ENCODE data around the gene P2RX6.

GRCh38 chr22:20976291-20976877, 38.6 kb upstream of the P2RX6 start:
- TF ChIP-seq, protein P1, sequence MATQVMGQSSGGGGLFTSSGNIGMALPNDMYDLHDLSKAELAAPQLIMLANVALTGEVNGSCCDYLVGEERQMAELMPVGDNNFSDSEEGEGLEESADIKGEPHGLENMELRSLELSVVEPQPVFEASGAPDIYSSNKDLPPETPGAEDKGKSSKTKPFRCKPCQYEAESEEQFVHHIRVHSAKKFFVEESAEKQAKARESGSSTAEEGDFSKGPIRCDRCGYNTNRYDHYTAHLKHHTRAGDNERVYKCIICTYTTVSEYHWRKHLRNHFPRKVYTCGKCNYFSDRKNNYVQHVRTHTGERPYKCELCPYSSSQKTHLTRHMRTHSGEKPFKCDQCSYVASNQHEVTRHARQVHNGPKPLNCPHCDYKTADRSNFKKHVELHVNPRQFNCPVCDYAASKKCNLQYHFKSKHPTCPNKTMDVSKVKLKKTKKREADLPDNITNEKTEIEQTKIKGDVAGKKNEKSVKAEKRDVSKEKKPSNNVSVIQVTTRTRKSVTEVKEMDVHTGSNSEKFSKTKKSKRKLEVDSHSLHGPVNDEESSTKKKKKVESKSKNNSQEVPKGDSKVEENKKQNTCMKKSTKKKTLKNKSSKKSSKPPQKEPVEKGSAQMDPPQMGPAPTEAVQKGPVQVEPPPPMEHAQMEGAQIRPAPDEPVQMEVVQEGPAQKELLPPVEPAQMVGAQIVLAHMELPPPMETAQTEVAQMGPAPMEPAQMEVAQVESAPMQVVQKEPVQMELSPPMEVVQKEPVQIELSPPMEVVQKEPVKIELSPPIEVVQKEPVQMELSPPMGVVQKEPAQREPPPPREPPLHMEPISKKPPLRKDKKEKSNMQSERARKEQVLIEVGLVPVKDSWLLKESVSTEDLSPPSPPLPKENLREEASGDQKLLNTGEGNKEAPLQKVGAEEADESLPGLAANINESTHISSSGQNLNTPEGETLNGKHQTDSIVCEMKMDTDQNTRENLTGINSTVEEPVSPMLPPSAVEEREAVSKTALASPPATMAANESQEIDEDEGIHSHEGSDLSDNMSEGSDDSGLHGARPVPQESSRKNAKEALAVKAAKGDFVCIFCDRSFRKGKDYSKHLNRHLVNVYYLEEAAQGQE (IDR thresholded peaks at IDR 0.05), result no peak
- no peak for TF ChIP-seq CTCF (IDR thresholded peaks at IDR 0.05; ENCODE audit: low read depth, low read length, missing input control)
- no peak for TF ChIP-seq TAF1 (conservative IDR thresholded peaks at IDR 0.05)
- no peak for TF ChIP-seq RXRA (IDR thresholded peaks at IDR 0.05)
- no peak for TF ChIP-seq RAD21 (IDR thresholded peaks at IDR 0.05)
- TF ChIP-seq EGR1 (IDR thresholded peaks at IDR 0.05; ENCODE audit: low read depth in 2 of 2), result no peak
- no peak for TF ChIP-seq ZBTB33 (IDR thresholded peaks at IDR 0.05)
- TF ChIP-seq GABPA (IDR thresholded peaks at IDR 0.05 in 1 of 2, conservative IDR thresholded peaks at IDR 0.05 in 1 of 2), result no peak
- no peak for TF ChIP-seq MAX (IDR thresholded peaks at IDR 0.05)
